HG03354 (cell line): ENCODE measurements around the gene ASAP3.

ENCODE experiments used
- ATAC-seq: cut with Tn5 transposase; IDR thresholded peaks from one replicate; pipeline ENCODE4 v1.9.1; 2021; ENCODE audit warnings: mild to moderate bottlenecking; ENCODE audit not compliant: unreplicated experiment, poor library complexity, severe bottlenecking

ASAP3 gene

GRCh38 chr1:23403355-23403734, 80.6 kb downstream of the ASAP3 start:
- ATAC-seq: no peak

GRCh38 chr1:23403038-23403336, 81.0 kb downstream of the ASAP3 start:
- ATAC-seq: no peak

- ATAC-seq: no peak
Measured at GRCh38 chr1:23402286-23403037, 81.5 kb downstream of the ASAP3 start.

- ATAC-seq: no peak
Measured at GRCh38 chr1:23401313-23401712, 82.7 kb downstream of the ASAP3 start.

- no peak for ATAC-seq
Measured at GRCh38 chr1:23400324-23401114, 83.5 kb downstream of the ASAP3 start.

GRCh38 chr1:23399229-23399628, 84.8 kb downstream of the ASAP3 start:
- ATAC-seq: no peak

- no peak for ATAC-seq
Measured at GRCh38 chr1:23397908-23398307, 86.1 kb downstream of the ASAP3 start.

- no peak for ATAC-seq
Measured at GRCh38 chr1:23396380-23396779, 87.6 kb downstream of the ASAP3 start.

- ATAC-seq: no peak
Measured at GRCh38 chr1:23395849-23396248, 88.1 kb downstream of the ASAP3 start.

- ATAC-seq: no peak
Measured at GRCh38 chr1:23395154-23395724, 88.7 kb downstream of the ASAP3 start.

GRCh38 chr1:23394684-23395083, 89.3 kb downstream of the ASAP3 start:
- ATAC-seq: no peak

GRCh38 chr1:23394181-23394580, 89.8 kb downstream of the ASAP3 start:
- no peak for ATAC-seq

- no peak for ATAC-seq
Measured at GRCh38 chr1:23393706-23394105, 90.3 kb downstream of the ASAP3 start.

GRCh38 chr1:23392125-23392855, 91.7 kb downstream of the ASAP3 start:
- no peak for ATAC-seq

- no peak for ATAC-seq
Measured at GRCh38 chr1:23389837-23390321, 94.1 kb downstream of the ASAP3 start.

GRCh38 chr1:23387494-23387893, 96.5 kb downstream of the ASAP3 start:
- no peak for ATAC-seq

- no peak for ATAC-seq
Measured at GRCh38 chr1:23385119-23385621, 98.8 kb downstream of the ASAP3 start.

- no peak for ATAC-seq
Measured at GRCh38 chr1:23384312-23385058, 99.5 kb downstream of the ASAP3 start.

GRCh38 chr1:23383577-23384311, 100.2 kb downstream of the ASAP3 start:
- ATAC-seq: no peak
